Peyer's patch (tissue), 4 donors: ENCODE data around the gene RGS17. TPM values are rescaled to one million over a fixed set of nuclear protein-coding genes. Genes with fewer than 3 reads are reported as not detected.

Experiments
- DNase-seq, 3 donors: peaks; one replicate each; pipeline ENCODE4 v3.0.0-alpha.2; 2017 to 2019
- H3K27ac ChIP-seq, 4 donors: fragments of 200-600 bp; sonication (generic); one replicate each; pipeline ENCODE4 v1.5.1; 2016 to 2019
- H3K27me3 ChIP-seq, 2 donors: fragments of 200-600 bp; sonication (generic); one replicate each; pipeline ENCODE4 v1.5.1; 2019
- H3K36me3 ChIP-seq, 3 donors: fragments of 200-600 bp; sonication (generic); one replicate each; pipeline ENCODE4 v1.5.1; 2016 to 2019
- H3K4me1 ChIP-seq, 4 donors: fragments of 200-600 bp; sonication (generic); one replicate each; pipeline ENCODE4 v1.5.1; 2016 to 2019
- H3K4me3 ChIP-seq, 4 donors: fragments of 200-600 bp; sonication (generic); 1 replicate in 3 of 4; 2 replicates in 1 of 4; pipeline ENCODE4 v1.5.1; 2016 to 2019; ENCODE audit warnings: mild to moderate bottlenecking in 1 of 4
- H3K9me3 ChIP-seq, 4 donors: fragments of 200-600 bp; sonication (generic); one replicate each; pipeline ENCODE4 v1.5.1; 2016 to 2019; ENCODE audit warnings: mild to moderate bottlenecking in 1 of 4
- CTCF ChIP-seq, 6 experiments: fragments of 450-650 bp in 4 of 6; fragments of 200-600 bp in 2 of 6; sonication (generic) in 1 of 6; IDR thresholded peaks; one replicate each; pipeline ENCODE4 v1.5.1; 2017 to 2019; ENCODE audit warnings: antibody characterized with exemption in 6 of 6, mild to moderate bottlenecking in 3 of 6, moderate library complexity in 1 of 6
- POLR2A ChIP-seq, 2 donors: fragments of 450-650 bp; IDR thresholded peaks; one replicate each; pipeline ENCODE4 v1.5.1; 2017; ENCODE audit warnings: antibody characterized with exemption in 2 of 2, mild to moderate bottlenecking in 2 of 2, moderate library complexity in 2 of 2
- total RNA-seq, 4 donors: library from RNA; depleted of rRNA; stranded (reverse); fragments of >200 nt; gene quantifications; one replicate each; pipeline ENCODE4 v1.1.0, GENCODE V29; 2016

The RGS17 gene
- total RNA-seq, 4 donors from 2014 or later = 0.18 to 2.5 (median 0.67) TPM; not detected in 1

- no peak overlapping the region for H3K4me3 ChIP-seq
- no peaks in the 10 kb centered on the region for H3K36me3 ChIP-seq
- no peak for DNase-seq
- no peaks in the 10 kb centered on the region for H3K9me3 ChIP-seq
- no peaks in the 10 kb centered on the region for H3K27me3 ChIP-seq
- TF ChIP-seq POLR2A (IDR thresholded peaks at IDR 0.05) (no peak), CTCF (IDR thresholded peaks at IDR 0.05) (no peak)
- H3K4me1 ChIP-seq = no peaks in the 10 kb centered on the region
- H3K27ac ChIP-seq = no peak overlapping the region
Measured at GRCh38 chr6:153162646-153163045, 31.6 kb upstream of the RGS17 start.

- H3K36me3 ChIP-seq = no peaks in the 10 kb centered on the region
- H3K4me1 ChIP-seq = no peaks in the 10 kb centered on the region
- no peak for DNase-seq
- no peaks in the 10 kb centered on the region for H3K9me3 ChIP-seq
- no peak overlapping the region for H3K27ac ChIP-seq
- TF ChIP-seq CTCF (IDR thresholded peaks at IDR 0.05) = no peak
- TF ChIP-seq POLR2A (IDR thresholded peaks at IDR 0.05) = no peak
- no peaks in the 10 kb centered on the region for H3K27me3 ChIP-seq
- H3K4me3 ChIP-seq = no peak overlapping the region
Measured at GRCh38 chr6:153162172-153162571, 31.1 kb upstream of the RGS17 start.

GRCh38 chr6:153160221-153160620 lies 29.1 kb upstream of the RGS17 start:
- Histone ChIP-seq H3K4me3 (no peak overlapping the region), H3K36me3 (no peaks in the 10 kb centered on the region), H3K4me1 (no peaks in the 10 kb centered on the region), H3K27me3 (no peaks in the 10 kb centered on the region), H3K27ac (no peak overlapping the region), H3K9me3 (no peaks in the 10 kb centered on the region)
- no peak for DNase-seq
- TF ChIP-seq POLR2A (IDR thresholded peaks at IDR 0.05) = no peak
- no peak for TF ChIP-seq CTCF (IDR thresholded peaks at IDR 0.05)

- no peak for DNase-seq
- Histone ChIP-seq H3K27me3 (no peaks in the 10 kb centered on the region), H3K4me1 (no peaks in the 10 kb centered on the region), H3K9me3 (no peaks in the 10 kb centered on the region), H3K4me3 (no peak overlapping the region), H3K27ac (no peak overlapping the region), H3K36me3 (no peaks in the 10 kb centered on the region)
- TF ChIP-seq POLR2A (IDR thresholded peaks at IDR 0.05) (no peak), CTCF (IDR thresholded peaks at IDR 0.05) (no peak)
Measured at GRCh38 chr6:153150752-153151440, 19.8 kb upstream of the RGS17 start.

GRCh38 chr6:153150371-153150751 lies 19.3 kb upstream of the RGS17 start:
- TF ChIP-seq CTCF (IDR thresholded peaks at IDR 0.05) (no peak), POLR2A (IDR thresholded peaks at IDR 0.05) (no peak)
- H3K4me3 ChIP-seq = no peak overlapping the region
- no peaks in the 10 kb centered on the region for H3K27me3 ChIP-seq
- H3K36me3 ChIP-seq = no peaks in the 10 kb centered on the region
- H3K27ac ChIP-seq = no peak overlapping the region
- no peak for DNase-seq
- H3K4me1 ChIP-seq = no peaks in the 10 kb centered on the region
- no peaks in the 10 kb centered on the region for H3K9me3 ChIP-seq

GRCh38 chr6:153149891-153150290 lies 18.8 kb upstream of the RGS17 start:
- Histone ChIP-seq H3K4me3 (no peak overlapping the region), H3K9me3 (no peaks in the 10 kb centered on the region), H3K36me3 (no peaks in the 10 kb centered on the region), H3K27me3 (no peaks in the 10 kb centered on the region), H3K4me1 (no peaks in the 10 kb centered on the region), H3K27ac (no peak overlapping the region)
- no peak for DNase-seq
- no peak for TF ChIP-seq POLR2A (IDR thresholded peaks at IDR 0.05)
- no peak for TF ChIP-seq CTCF (IDR thresholded peaks at IDR 0.05)
